Gastroesophageal sphincter (tissue), 4 donors: ENCODE data around the gene DMD. TPM values are rescaled to one million over a fixed set of nuclear protein-coding genes. Genes with fewer than 3 reads are reported as not detected.

Source experiments
- ATAC-seq: fragments of 150-250 bp; one replicate; pipeline ENCODE4 v1.9.1; 2016; ENCODE audit warnings: mild to moderate bottlenecking, moderate library complexity
- H3K27ac ChIP-seq, 4 donors: fragments of 200-600 bp; sonication (generic) in 3 of 4; 1 replicate in 3 of 4; 2 replicates in 1 of 4; pipeline ENCODE4 v1.5.1; 2016 to 2019
- H3K27me3 ChIP-seq: fragments of 200-600 bp; sonication (generic); one replicate; pipeline ENCODE4 v1.5.1; 2019
- H3K36me3 ChIP-seq, 2 donors: fragments of 200-600 bp; sonication (generic); one replicate each; pipeline ENCODE4 v1.5.1; 2019; ENCODE audit warnings: control low read depth in 1 of 2
- H3K4me1 ChIP-seq, 3 donors: fragments of 200-600 bp; sonication (generic); 1 replicate in 2 of 3; 2 replicates in 1 of 3; pipeline ENCODE4 v1.5.1; 2016 to 2019; ENCODE audit warnings: control low read depth in 2 of 3
- H3K4me3 ChIP-seq, 2 donors: fragments of 200-600 bp; sonication (generic); one replicate each; pipeline ENCODE4 v1.5.1; 2019; ENCODE audit warnings: mild to moderate bottlenecking in 1 of 2, moderate library complexity in 1 of 2
- H3K9me3 ChIP-seq, 3 donors: fragments of 200-600 bp; sonication (generic); one replicate each; pipeline ENCODE4 v1.5.1; 2017 to 2019; ENCODE audit warnings: control low read depth in 2 of 3
- EP300 ChIP-seq: sonication (generic); formaldehyde crosslinking; IDR thresholded peaks from one replicate; pipeline ENCODE4 v1.6.1; 2017; ENCODE audit warnings: antibody characterized with exemption, mild to moderate bottlenecking
- POLR2A ChIP-seq, 2 donors: fragments of 450-650 bp; IDR thresholded peaks; one replicate each; pipeline ENCODE4 v1.6.1; 2017; ENCODE audit warnings: antibody characterized with exemption in 2 of 2, mild to moderate bottlenecking in 2 of 2, moderate library complexity in 1 of 2
- POLR2AphosphoS5 ChIP-seq: sonication (generic); formaldehyde crosslinking; IDR thresholded peaks from one replicate; pipeline ENCODE4 v1.6.1; 2017; ENCODE audit warnings: antibody characterized with exemption
- WGBS, 2 donors: methylation state at CpG; one replicate each; pipeline ENCODE4 v1.1.5; 2018; ENCODE audit warnings: low coverage in 1 of 2; 5-methylcytosine and 5-hydroxymethylcytosine counted together
- total RNA-seq, 4 donors: library from RNA; depleted of rRNA; stranded (reverse); fragments of >200 nt; gene quantifications; one replicate each; pipeline ENCODE4 v1.1.0, GENCODE V29; 2016
- TF ChIP-seq, protein P1 (sequence below), 4 experiments: fragments of 200-600 bp in 2 of 4; fragments of 450-650 bp in 2 of 4; sonication (generic) in 1 of 4; IDR thresholded peaks; one replicate each; pipeline ENCODE4 v1.5.1; 2017 to 2019; ENCODE audit warnings: antibody characterized with exemption in 4 of 4, mild to moderate bottlenecking in 2 of 4, moderate library complexity in 2 of 4

DMD gene
- total RNA-seq, 4 donors from 2014 or later: 111 to 225 (median 183) TPM

DNA sequence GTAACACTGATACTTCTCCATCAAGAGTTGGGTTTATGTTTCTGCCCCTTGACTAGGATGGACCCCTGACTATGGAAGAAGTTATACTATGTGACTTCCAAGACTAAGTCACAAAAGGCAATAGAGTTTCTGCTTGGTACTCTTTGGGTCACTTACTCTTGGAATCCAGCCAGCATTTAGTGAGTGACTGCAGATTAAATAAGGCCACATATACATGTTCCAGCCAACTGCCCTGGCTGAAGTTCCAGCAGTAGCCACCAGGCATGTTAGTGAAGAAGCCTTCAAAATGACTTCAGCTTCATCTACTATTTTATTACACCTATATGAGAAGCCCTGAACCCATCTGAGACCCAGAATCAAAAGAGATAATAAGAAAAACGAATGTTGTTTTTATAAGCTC is 524.0 kb downstream of the DMD start:
- Histone ChIP-seq H3K36me3 (no peaks in the 10 kb centered on the region), H3K4me3 (no peak overlapping the region), H3K9me3 (no peaks in the 10 kb centered on the region), H3K27me3 (no peaks in the 10 kb centered on the region), H3K27ac (no peak overlapping the region), H3K4me1 (no peaks in the 10 kb centered on the region)
- TF ChIP-seq, protein P1, sequence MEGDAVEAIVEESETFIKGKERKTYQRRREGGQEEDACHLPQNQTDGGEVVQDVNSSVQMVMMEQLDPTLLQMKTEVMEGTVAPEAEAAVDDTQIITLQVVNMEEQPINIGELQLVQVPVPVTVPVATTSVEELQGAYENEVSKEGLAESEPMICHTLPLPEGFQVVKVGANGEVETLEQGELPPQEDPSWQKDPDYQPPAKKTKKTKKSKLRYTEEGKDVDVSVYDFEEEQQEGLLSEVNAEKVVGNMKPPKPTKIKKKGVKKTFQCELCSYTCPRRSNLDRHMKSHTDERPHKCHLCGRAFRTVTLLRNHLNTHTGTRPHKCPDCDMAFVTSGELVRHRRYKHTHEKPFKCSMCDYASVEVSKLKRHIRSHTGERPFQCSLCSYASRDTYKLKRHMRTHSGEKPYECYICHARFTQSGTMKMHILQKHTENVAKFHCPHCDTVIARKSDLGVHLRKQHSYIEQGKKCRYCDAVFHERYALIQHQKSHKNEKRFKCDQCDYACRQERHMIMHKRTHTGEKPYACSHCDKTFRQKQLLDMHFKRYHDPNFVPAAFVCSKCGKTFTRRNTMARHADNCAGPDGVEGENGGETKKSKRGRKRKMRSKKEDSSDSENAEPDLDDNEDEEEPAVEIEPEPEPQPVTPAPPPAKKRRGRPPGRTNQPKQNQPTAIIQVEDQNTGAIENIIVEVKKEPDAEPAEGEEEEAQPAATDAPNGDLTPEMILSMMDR (IDR thresholded peaks at IDR 0.05): no peak
- TF ChIP-seq POLR2A (IDR thresholded peaks at IDR 0.05) (no peak), EP300 (no peak), POLR2AphosphoS5 (no peak)
- ATAC-seq: no peak
- WGBS, 2 donors: 25 to 33% methylated on average over 1 of the region's 1 CpG

DNA sequence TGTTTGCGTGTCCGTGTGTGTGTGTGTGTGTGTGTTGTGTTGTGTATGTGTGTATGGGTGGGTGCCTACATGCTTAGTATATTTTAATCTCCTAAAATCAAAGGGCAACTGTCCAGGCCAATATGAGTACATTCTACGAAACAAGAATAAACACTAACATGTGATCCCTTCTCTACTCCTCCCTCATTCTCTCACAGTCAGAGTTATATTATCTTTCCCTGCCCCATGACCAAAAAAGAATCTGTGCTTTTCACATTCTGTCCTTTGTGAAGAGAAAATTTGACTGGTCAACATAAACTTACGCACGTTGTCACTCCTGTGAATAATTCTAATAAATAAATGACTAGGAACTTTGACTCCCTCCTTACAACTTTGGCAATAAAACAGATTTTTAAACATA is 532.9 kb downstream of the DMD start:
- ATAC-seq: no peak
- no peaks in the 10 kb centered on the region for H3K36me3 ChIP-seq
- TF ChIP-seq POLR2A (IDR thresholded peaks at IDR 0.05): no peak
- no peak for TF ChIP-seq POLR2AphosphoS5
- TF ChIP-seq EP300: no peak
- TF ChIP-seq, protein P1 (IDR thresholded peaks at IDR 0.05): no peak
- H3K27me3 ChIP-seq: no peaks in the 10 kb centered on the region
- 73 to 83% methylated on average over 5 of the region's 5 CpGs for WGBS, 2 donors
- no peaks in the 10 kb centered on the region for H3K4me1 ChIP-seq
- no peaks in the 10 kb centered on the region for H3K9me3 ChIP-seq
- no peak overlapping the region for H3K27ac ChIP-seq
- H3K4me3 ChIP-seq: no peak overlapping the region

DNA sequence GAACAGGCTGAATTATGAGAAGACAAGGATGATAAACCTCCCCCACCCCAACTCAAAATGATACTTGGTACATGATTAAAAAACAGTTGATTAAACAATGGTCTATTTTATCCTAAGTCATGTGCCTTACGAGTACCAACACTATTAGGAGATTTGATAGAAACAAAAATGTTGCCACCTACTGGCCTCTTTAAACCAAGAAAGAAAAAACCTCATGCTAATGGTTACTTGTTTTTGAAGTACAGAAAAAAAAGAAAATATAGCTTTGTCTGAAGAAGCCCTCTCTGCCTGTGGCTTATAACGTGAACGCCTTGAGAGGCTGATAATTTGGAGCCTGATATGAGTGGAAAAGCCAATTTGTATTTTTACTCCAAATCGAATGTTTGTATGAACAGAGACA is 538.2 kb downstream of the DMD start:
- Histone ChIP-seq H3K27ac (no peak overlapping the region), H3K36me3 (no peaks in the 10 kb centered on the region), H3K27me3 (no peaks in the 10 kb centered on the region), H3K4me1 (no peaks in the 10 kb centered on the region), H3K4me3 (no peak overlapping the region), H3K9me3 (no peaks in the 10 kb centered on the region)
- WGBS, 2 donors: 20 to 55% methylated on average over 4 of the region's 4 CpGs
- TF ChIP-seq POLR2A (IDR thresholded peaks at IDR 0.05) (no peak), EP300 (no peak), POLR2AphosphoS5 (no peak)
- TF ChIP-seq, protein P1 (IDR thresholded peaks at IDR 0.05): no peak
- ATAC-seq: no peak

DNA sequence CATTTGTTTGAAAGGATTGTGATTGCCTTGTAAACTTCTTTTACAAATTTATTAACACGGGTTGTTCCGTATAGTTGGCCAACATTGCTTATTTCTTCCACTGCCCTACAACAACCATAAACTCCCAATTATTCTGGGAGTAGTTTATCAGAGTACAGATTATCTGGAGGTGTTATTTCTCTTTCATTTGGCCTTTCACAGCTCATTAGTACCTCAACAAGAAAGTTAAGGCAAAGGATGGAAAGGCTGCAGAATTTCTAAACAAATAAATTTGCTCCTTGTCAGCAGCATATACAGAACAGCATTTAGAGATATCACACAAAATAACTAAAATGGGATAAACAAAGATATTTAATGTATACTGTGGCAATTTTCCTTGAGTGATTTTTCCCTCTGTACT is 548.8 kb downstream of the DMD start:
- Histone ChIP-seq H3K4me3 (no peak overlapping the region), H3K27me3 (no peaks in the 10 kb centered on the region), H3K9me3 (no peaks in the 10 kb centered on the region), H3K36me3 (no peaks in the 10 kb centered on the region), H3K27ac (no peak overlapping the region), H3K4me1 (no peaks in the 10 kb centered on the region)
- TF ChIP-seq EP300 (no peak), POLR2AphosphoS5 (no peak), POLR2A (IDR thresholded peaks at IDR 0.05) (no peak)
- TF ChIP-seq, protein P1 (IDR thresholded peaks at IDR 0.05): no peak
- no peak for ATAC-seq
- 69 to 81% methylated on average over 2 of the region's 2 CpGs for WGBS, 2 donors

DNA sequence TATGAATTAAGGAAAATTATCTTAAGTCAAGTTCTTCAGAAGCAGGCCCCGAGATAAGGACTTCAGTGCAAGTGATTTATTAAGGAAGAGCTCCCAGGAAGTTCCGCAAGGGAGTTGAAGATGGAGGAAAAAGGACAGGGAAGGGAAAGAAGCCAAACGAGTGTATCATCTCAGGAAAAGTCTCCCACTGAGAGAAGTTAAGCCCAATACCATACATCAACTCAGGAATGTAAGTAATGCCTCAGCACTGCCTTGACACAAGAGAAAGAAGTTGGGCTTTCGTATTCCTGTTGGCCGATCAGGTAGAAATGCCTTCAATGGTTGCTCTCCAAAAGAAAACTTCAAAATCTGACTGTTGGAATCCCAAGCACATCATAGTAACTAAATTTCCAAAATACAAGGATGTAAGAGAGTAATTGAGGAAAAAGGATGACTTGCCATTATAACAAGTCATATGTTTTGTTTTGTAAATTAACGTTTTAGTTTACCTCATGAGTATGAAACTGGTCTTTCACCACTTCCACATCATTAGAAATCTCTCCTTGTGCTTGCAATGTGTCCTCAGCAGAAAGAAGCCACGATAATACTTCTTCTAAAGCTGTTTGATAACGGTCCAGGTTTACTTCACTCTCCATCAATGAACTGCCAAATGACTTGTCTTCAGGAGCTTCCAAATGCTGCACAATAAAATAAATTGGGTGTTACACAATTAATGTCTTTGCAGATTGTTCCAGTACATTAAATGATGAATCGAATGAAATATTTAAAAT is 566.7 kb downstream of the DMD start:
- Histone ChIP-seq H3K9me3 (no peaks in the 10 kb centered on the region), H3K4me3 (no peak overlapping the region), H3K4me1 (no peaks in the 10 kb centered on the region), H3K27ac (no peak overlapping the region), H3K36me3 (no peaks in the 10 kb centered on the region), H3K27me3 (no peaks in the 10 kb centered on the region)
- no peak for TF ChIP-seq EP300
- no peak for TF ChIP-seq POLR2AphosphoS5
- TF ChIP-seq, protein P1 (IDR thresholded peaks at IDR 0.05): no peak
- no peak for TF ChIP-seq POLR2A (IDR thresholded peaks at IDR 0.05)
- ATAC-seq: no peak
- WGBS, 2 donors: 56 to 65% methylated on average over 9 of the region's 9 CpGs
